SH-SY5Y (cell line): ENCODE data around the gene ATE1.

Experiments
- GATA2 ChIP-seq: IDR thresholded peaks from 2 replicates; pipeline ENCODE4 v1.6.1; 2011; ENCODE audit warnings: mild to moderate bottlenecking, low read depth, low read length
- GATA3 ChIP-seq: IDR thresholded peaks from 2 replicates; pipeline ENCODE4 v1.6.1; 2011; ENCODE audit warnings: low read depth, mild to moderate bottlenecking, low read length, moderate library complexity

DNA sequence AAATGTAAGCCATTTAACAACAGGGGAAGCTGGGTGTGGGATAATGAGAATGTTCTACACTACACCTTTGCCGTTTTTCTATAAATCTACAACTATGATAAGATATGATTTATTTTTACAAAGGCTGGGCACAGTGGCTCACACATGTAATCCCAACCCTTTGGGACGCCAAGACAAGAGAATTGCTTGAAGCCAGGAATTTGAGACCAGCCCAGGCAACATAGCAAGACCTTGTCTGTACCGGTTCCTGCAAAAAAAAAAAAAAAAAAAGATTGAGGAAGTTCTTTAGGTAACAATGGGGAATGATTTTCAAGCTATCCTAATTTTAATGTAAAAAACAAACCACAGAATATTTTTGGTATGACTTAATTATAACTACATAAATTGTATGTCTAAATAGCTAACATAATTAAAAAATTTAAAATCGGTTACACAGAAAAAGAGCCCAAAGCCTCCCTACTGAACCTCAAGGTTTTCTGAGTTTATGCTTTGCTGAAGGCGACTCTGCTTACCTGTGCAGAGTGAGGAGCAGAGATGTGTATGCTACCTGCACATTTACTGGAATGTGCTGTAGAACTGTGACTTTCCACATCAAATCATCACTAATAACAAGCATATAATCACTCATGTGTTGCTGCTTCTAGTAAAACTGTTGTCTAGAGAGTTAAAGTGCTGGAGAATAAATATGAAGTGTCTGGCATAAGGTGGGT, 163.4 kb downstream of the ATE1 start:
- TF ChIP-seq GATA3 (no peak), GATA2 (no peak)
